ENCODE measurements around the gene DACH2.

DNA sequence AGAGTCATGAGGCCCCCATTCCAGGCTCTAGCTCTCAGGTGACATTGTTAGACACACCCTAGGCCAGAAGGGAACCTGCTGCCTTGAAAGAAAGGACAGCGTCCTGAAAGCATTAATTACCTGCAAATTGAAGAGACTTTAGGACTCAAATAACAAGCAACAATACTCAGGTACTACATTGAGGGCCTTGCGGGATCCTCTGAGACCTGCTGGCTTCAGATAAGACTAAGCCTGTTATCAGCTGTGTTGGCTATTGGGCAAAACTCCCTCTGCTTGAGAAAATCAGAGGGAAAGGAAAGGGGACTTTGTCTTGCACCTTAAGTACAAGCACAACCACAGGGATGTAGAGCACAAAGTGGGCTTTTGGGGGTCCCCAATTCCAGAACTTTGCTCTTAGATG, 45.9 kb upstream of the DACH2 start:
- TF ChIP-seq, protein P1, sequence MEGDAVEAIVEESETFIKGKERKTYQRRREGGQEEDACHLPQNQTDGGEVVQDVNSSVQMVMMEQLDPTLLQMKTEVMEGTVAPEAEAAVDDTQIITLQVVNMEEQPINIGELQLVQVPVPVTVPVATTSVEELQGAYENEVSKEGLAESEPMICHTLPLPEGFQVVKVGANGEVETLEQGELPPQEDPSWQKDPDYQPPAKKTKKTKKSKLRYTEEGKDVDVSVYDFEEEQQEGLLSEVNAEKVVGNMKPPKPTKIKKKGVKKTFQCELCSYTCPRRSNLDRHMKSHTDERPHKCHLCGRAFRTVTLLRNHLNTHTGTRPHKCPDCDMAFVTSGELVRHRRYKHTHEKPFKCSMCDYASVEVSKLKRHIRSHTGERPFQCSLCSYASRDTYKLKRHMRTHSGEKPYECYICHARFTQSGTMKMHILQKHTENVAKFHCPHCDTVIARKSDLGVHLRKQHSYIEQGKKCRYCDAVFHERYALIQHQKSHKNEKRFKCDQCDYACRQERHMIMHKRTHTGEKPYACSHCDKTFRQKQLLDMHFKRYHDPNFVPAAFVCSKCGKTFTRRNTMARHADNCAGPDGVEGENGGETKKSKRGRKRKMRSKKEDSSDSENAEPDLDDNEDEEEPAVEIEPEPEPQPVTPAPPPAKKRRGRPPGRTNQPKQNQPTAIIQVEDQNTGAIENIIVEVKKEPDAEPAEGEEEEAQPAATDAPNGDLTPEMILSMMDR (IDR thresholded peaks at IDR 0.05), result no peak
- TF ChIP-seq EZH2phosphoT487 (IDR thresholded peaks at IDR 0.05), result no peak
- no peak for TF ChIP-seq EZH2 (IDR thresholded peaks at IDR 0.05)

Data from neural progenitor cell (in vitro differentiated cells).